Loucy (cell line): Measurements from ENCODE around the gene PPP1R3D.

Experiments
- H2AFZ ChIP-seq: fragments of 200-600 bp; sonication (generic); 2 replicates; pipeline ENCODE4 v1.6.0; 2016; ENCODE audit warnings: antibody characterized with exemption, mild to moderate bottlenecking, low read length, moderate library complexity
- H3F3A ChIP-seq: fragments of 200-600 bp; 2 replicates; pipeline ENCODE4 v1.6.0; 2016; ENCODE audit warnings: antibody characterized with exemption, low read depth, mild to moderate bottlenecking
- H3K27me3 ChIP-seq: fragments of 200-600 bp; sonication (generic); 2 replicates; pipeline ENCODE4 v1.6.1; 2014; ENCODE audit warnings: low read length, mild to moderate bottlenecking; ENCODE audit not compliant: insufficient read depth, poor library complexity, severe bottlenecking
- H3K36me3 ChIP-seq: fragments of 200-600 bp; sonication (generic); 2 replicates; pipeline ENCODE4 v1.6.1; 2016; ENCODE audit warnings: low read length; ENCODE audit not compliant: insufficient read depth
- H3K4me1 ChIP-seq: fragments of 200-600 bp; sonication (generic); 2 replicates; pipeline ENCODE4 v1.5.1; 2014; ENCODE audit warnings: low read length, mild to moderate bottlenecking; ENCODE audit not compliant: insufficient read depth, poor library complexity, severe bottlenecking
- H3K4me2 ChIP-seq: fragments of 200-600 bp; sonication (generic); 2 replicates; pipeline ENCODE4 v1.6.0; 2014; ENCODE audit warnings: antibody characterized with exemption, low read length, low read depth, mild to moderate bottlenecking; ENCODE audit not compliant: poor library complexity, severe bottlenecking
- H3K4me3 ChIP-seq: fragments of 200-600 bp; sonication (generic); 2 replicates; pipeline ENCODE4 v1.5.1; 2014; ENCODE audit warnings: low read length, mild to moderate bottlenecking, mixed read lengths; ENCODE audit not compliant: poor library complexity, severe bottlenecking
- H3K79me2 ChIP-seq: fragments of 200-600 bp; sonication (generic); 2 replicates; pipeline ENCODE4 v1.6.1; 2014; ENCODE audit warnings: low read length; ENCODE audit not compliant: insufficient read depth
- H3K9ac ChIP-seq: fragments of 200-600 bp; sonication (generic); 2 replicates; pipeline ENCODE4 v1.6.0; 2014; ENCODE audit warnings: mild to moderate bottlenecking, low read depth, low read length, moderate library complexity; ENCODE audit not compliant: poor library complexity, severe bottlenecking
- H3K9me2 ChIP-seq: fragments of 200-600 bp; sonication (generic); replicated peaks from 2 replicates; pipeline ENCODE4 v1.6.1; 2016; ENCODE audit warnings: low read depth, low read length, mixed read lengths
- H3K9me3 ChIP-seq: fragments of 200-600 bp; sonication (generic); 2 replicates; pipeline ENCODE4 v1.6.1; 2014; ENCODE audit warnings: mild to moderate bottlenecking, antibody characterized with exemption, low read length, low read depth; ENCODE audit not compliant: insufficient read depth
- H4K20me1 ChIP-seq: fragments of 200-600 bp; sonication (generic); 2 replicates; pipeline ENCODE4 v1.6.0; 2014; ENCODE audit warnings: antibody characterized with exemption, low read length, mild to moderate bottlenecking; ENCODE audit not compliant: insufficient read depth, poor library complexity, severe bottlenecking
- CTCF ChIP-seq: fragments of 200-600 bp; sonication (generic); conservative IDR thresholded peaks from 2 replicates; pipeline ENCODE4 v1.5.1; 2014; ENCODE audit warnings: mild to moderate bottlenecking, antibody characterized with exemption, low read length
- EZH2phosphoT487 ChIP-seq: fragments of 200-600 bp; IDR thresholded peaks from 2 replicates; pipeline ENCODE4 v1.6.1; 2018; ENCODE audit warnings: antibody characterized with exemption, mild to moderate bottlenecking, moderate library complexity, borderline replicate concordance

The PPP1R3D gene

GRCh38 chr20:59962155-59962554, 22.1 kb upstream of the PPP1R3D start:
- Histone ChIP-seq H3K79me2 (no peaks in the 10 kb centered on the region), H3K4me3 (no peak overlapping the region), H3K4me1 (no peaks in the 10 kb centered on the region), H3K27me3 (no peaks in the 10 kb centered on the region), H2AFZ (no peak overlapping the region), H3K36me3 (no peaks in the 10 kb centered on the region), H3K4me2 (no peak overlapping the region), H3K9me2 (no peaks in the 10 kb centered on the region), H4K20me1 (no peaks in the 10 kb centered on the region), H3K9ac (no peak overlapping the region), H3F3A (no peaks in the 10 kb centered on the region), H3K9me3 (no peaks in the 10 kb centered on the region)
- TF ChIP-seq EZH2phosphoT487: no peak
- TF ChIP-seq CTCF: no peak

- Histone ChIP-seq H3K79me2 (no peaks in the 10 kb centered on the region), H3K4me1 (no peaks in the 10 kb centered on the region), H3K4me3 (no peak overlapping the region), H2AFZ (no peak overlapping the region), H4K20me1 (no peaks in the 10 kb centered on the region), H3K9me2 (no peaks in the 10 kb centered on the region), H3K9me3 (no peaks in the 10 kb centered on the region), H3K9ac (no peak overlapping the region), H3K36me3 (no peaks in the 10 kb centered on the region), H3K27me3 (no peaks in the 10 kb centered on the region), H3F3A (no peaks in the 10 kb centered on the region), H3K4me2 (no peak overlapping the region)
- TF ChIP-seq CTCF (no peak), EZH2phosphoT487 (no peak)
These were observed 21.3 kb upstream of the PPP1R3D start for GRCh38 chr20:59961423-59961822.

DNA sequence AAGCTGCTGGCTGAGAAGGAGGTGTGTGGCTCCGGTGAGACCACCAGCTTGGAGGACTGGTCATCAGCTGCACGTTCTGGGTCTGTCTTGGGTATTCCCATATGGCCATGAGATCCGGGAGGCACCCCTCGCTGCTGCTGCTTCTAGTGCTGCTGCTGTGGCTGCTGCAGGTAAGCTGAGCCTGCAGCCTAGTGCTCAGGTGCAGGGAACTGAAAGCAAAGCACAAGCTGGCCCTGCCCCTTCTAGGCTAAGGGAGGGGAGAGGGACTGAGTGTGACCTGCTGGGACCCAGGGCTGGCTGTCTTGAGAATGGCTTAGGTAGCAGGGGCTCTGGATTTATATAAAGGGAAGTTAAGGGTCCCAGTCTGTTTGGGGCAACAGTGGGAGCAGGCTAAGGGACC, 18.5 kb upstream of the PPP1R3D start:
- Histone ChIP-seq H3K4me3 (no peak overlapping the region), H3K9ac (no peak overlapping the region), H3K36me3 (no peaks in the 10 kb centered on the region), H3K9me3 (no peaks in the 10 kb centered on the region), H3K27me3 (no peaks in the 10 kb centered on the region), H3K4me2 (no peak overlapping the region), H3K9me2 (no peaks in the 10 kb centered on the region), H3F3A (no peaks in the 10 kb centered on the region), H3K79me2 (no peaks in the 10 kb centered on the region), H2AFZ (no peak overlapping the region), H4K20me1 (no peaks in the 10 kb centered on the region), H3K4me1 (no peaks in the 10 kb centered on the region)
- TF ChIP-seq CTCF: no peak
